ENCODE measurements around the gene FAM171A1.
"Not testable (repeated sequence)": the region's sequence is repeated elsewhere in the genome, so short reads cannot be mapped to it uniquely, and the experiment has no call there.

FAM171A1 gene

DNA sequence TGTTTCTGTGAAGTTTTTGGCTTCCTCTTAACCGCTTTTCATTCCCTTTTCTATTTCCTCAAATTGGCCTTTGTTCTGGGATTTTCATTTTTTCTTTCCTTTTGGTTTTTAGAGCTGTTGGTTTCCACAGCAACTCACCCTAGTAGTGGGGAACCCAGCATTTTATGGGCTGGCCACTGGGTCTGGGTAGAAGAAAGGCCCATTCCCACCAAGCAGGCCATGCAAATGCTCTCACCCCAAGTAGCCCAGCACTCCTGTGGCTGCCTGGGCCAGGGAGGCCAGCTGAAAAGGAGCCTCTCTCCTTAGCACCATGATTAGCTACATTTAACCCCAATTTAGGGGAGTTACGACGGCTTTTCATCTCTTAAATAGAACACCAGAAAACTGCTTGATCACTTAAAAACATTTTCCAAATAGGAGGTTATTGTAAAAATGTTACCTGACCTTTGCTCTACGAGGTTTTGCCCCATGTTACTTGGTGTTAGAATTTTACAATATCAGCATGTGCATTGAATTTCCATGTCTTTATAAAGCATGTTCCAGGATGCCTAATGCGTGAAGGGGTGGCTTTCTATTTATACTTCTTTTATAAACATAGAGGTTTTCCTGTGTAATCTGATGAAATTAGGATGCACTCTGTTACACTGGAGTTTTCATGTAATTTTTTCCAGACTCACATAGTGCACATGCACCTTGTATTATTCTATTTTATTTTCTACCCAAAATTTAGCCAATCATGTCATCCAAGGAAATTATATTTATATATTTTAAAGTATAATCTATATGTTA, 75.4 kb downstream of the FAM171A1 start:
- DNase-seq (ENCODE audit: extremely low read depth in 1 of 2, low read depth in 1 of 2), result no peak

- no peak for DNase-seq (ENCODE audit: extremely low read depth in 1 of 2, low read depth in 1 of 2)
Measured at GRCh38 chr10:15293862-15294842, 76.9 kb downstream of the FAM171A1 start.

- no peak for DNase-seq (ENCODE audit: extremely low read depth in 1 of 2, low read depth in 1 of 2)
Measured at GRCh38 chr10:15290671-15291070, 80.4 kb downstream of the FAM171A1 start.

GRCh38 chr10:15290150-15290549, 80.9 kb downstream of the FAM171A1 start:
- no peak for DNase-seq (ENCODE audit: extremely low read depth in 1 of 2, low read depth in 1 of 2)

DNA sequence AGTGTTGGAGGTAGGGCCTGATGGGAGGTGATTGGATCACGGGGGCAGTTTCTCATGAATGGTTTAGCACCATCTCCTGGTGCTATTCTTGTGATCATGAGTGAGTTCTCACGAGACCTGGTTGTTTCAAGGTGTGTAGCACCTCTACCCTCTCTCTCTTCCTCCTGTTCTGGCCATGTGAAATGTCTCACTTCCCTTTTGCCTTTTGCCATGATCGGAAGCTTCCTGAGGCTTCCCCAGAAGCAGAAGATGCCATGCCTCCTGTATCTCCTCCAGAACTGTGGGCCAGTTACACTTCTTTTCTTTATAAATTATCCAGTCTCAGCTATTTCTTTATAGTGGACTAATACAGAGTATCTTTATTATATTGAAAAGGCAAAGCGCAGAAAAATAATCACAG, 90.1 kb downstream of the FAM171A1 start:
- no peak for DNase-seq (ENCODE audit: extremely low read depth in 1 of 2, low read depth in 1 of 2)

GRCh38 chr10:15280462-15280861, 90.6 kb downstream of the FAM171A1 start:
- no peak for DNase-seq (ENCODE audit: extremely low read depth in 1 of 2, low read depth in 1 of 2)

- DNase-seq (ENCODE audit: extremely low read depth in 1 of 2, low read depth in 1 of 2), result no peak
Measured at GRCh38 chr10:15279236-15279635, 91.9 kb downstream of the FAM171A1 start.

GRCh38 chr10:15278786-15279185, 92.3 kb downstream of the FAM171A1 start:
- DNase-seq (ENCODE audit: extremely low read depth in 1 of 2, low read depth in 1 of 2), result no peak

GRCh38 chr10:15276039-15276438, 95.0 kb downstream of the FAM171A1 start:
- DNase-seq (ENCODE audit: extremely low read depth in 1 of 2, low read depth in 1 of 2), result not testable (repeated sequence)

DNA sequence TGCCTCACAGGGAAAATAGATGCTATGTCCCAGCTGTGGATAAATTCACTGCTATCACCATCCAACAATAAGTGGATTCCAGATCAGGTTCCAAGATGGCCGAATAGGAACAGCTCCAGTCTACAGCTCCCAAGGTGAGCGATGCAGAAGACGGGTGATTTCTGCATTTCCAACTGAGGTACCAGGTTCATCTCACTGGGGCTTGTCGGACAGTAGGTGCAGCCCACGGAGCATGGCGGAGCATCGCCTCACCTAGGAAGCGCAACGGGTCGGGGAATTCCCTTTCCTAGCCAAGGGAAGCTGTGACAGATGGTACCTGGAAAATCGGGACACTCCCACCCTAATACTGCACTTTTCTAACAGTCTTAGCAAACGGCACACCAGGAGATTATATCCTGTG, 101.3 kb downstream of the FAM171A1 start:
- not testable (repeated sequence) for DNase-seq (ENCODE audit: extremely low read depth in 1 of 2, low read depth in 1 of 2)

GRCh38 chr10:15267496-15267895, 103.6 kb downstream of the FAM171A1 start:
- no peak for DNase-seq (ENCODE audit: extremely low read depth in 1 of 2, low read depth in 1 of 2)

- no peak for DNase-seq (ENCODE audit: extremely low read depth in 1 of 2, low read depth in 1 of 2)
Measured at GRCh38 chr10:15266117-15266516, 105.0 kb downstream of the FAM171A1 start.

DNA sequence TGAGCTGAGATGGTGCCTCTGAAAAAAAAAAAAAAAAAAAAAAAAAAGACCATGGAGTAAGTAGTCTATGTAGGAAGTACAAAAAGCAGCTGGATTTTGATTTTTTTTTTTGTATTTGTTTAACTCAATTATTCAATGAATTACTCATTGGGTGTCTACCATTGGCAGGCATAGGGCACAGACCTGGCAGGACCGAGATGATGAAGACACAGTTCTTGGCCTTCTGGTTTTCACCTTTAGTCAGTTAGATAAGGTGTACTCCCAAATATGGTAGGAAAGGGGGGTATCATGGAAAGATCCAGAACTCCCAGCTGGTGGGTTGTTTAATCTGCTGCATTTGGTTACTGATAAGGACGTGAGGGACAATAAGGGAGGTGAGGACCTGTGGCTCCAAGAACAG, 105.5 kb downstream of the FAM171A1 start:
- no peak for DNase-seq (ENCODE audit: extremely low read depth in 1 of 2, low read depth in 1 of 2)

- DNase-seq (ENCODE audit: extremely low read depth in 1 of 2, low read depth in 1 of 2), result no peak
Measured at GRCh38 chr10:15265056-15265455, 106.0 kb downstream of the FAM171A1 start.

GRCh38 chr10:15263657-15264323, 107.3 kb downstream of the FAM171A1 start:
- DNase-seq (ENCODE audit: extremely low read depth in 1 of 2, low read depth in 1 of 2), result no peak

DNA sequence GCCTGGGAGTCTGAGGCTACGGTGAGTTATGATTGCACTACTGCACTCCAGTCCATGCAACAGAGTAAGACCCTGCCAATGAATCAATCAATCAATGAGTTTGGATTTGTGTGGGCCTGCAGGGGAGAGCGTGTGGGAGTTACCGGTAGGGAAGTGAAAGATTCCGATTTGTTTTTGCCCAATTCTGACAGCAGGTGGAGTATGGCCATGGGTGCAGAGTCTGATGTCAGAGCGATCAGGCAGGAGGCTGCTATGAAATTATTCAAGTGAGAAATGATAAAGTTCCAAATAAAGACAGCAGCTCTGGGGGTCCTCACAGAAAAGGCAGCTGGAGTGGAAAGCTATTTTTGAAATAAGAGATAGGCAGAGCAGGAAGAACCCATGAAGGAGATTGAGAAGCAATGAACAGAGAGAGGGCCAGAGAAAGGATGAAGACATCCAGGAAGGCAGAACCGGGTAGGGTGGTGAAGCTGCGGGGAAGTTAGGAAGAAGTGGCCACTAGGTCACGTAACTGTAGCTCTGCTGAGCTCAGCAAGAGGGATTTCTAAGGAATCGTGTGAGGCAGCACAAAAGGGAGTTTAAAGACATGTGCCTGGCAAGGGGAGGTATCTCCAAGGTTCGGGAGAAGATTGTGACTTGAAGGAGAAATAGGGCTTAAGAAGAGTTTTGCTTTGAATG, 108.9 kb downstream of the FAM171A1 start:
- no peak for DNase-seq (ENCODE audit: extremely low read depth in 1 of 2, low read depth in 1 of 2)

DNA sequence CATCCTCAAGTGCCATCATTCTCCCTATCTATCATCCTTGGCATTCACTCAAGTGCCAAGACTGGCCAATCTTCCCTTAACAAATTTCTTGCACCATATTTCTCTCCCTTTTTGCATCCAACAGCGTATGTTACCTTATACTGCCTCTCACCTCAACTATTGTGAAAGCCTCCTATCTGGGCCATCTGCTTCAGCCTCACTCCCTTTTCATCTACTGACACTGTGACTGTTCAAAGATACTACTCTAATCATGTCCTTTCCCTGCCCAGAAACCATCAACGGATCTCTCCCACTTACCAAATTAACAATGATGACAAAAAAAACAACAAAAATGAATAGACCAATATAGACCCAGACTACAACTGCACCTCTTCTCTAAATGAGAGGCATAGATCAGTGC, 112.0 kb downstream of the FAM171A1 start:
- no peak for DNase-seq (ENCODE audit: extremely low read depth in 1 of 2, low read depth in 1 of 2)

GRCh38 chr10:15258255-15258654, 112.8 kb downstream of the FAM171A1 start:
- DNase-seq (ENCODE audit: extremely low read depth in 1 of 2, low read depth in 1 of 2), result no peak

GRCh38 chr10:15255961-15256360, 115.1 kb downstream of the FAM171A1 start:
- no peak for DNase-seq (ENCODE audit: extremely low read depth in 1 of 2, low read depth in 1 of 2)

GRCh38 chr10:15254808-15255648, 116.1 kb downstream of the FAM171A1 start:
- no peak for DNase-seq (ENCODE audit: extremely low read depth in 1 of 2, low read depth in 1 of 2)

Measured in activated CD8-positive, alpha-beta memory T cell treated with anti-CD3 and anti-CD28 coated beads for 1 hour (primary cell).